Trophoblast cell (in vitro differentiated cells and primary cell): ENCODE measurements around the gene MARS1.

Experiments used
- DNase-seq, 2 donors: peaks; one replicate each; pipeline ENCODE4 v3.0.0-alpha.2; 2016
- H2AFZ ChIP-seq: 2 replicates; pipeline ENCODE4 v1.6.1; 2013; ENCODE audit warnings: low read length, moderate library complexity, mild to moderate bottlenecking; ENCODE audit not compliant: insufficient read depth, poor library complexity
- H2AK5ac ChIP-seq: 2 replicates; pipeline ENCODE4 v1.6.1; 2013; ENCODE audit warnings: mild to moderate bottlenecking, low read length
- H2BK120ac ChIP-seq: 2 replicates; pipeline ENCODE4 v1.6.1; 2013; ENCODE audit warnings: low read length, mild to moderate bottlenecking, moderate library complexity; ENCODE audit not compliant: insufficient read depth, poor library complexity
- H2BK12ac ChIP-seq: 2 replicates; pipeline ENCODE4 v1.6.1; 2013; ENCODE audit warnings: mild to moderate bottlenecking, low read length, moderate library complexity
- H2BK5ac ChIP-seq: 2 replicates; pipeline ENCODE4 v1.6.1; 2013; ENCODE audit warnings: low read length, low read depth, moderate library complexity, mild to moderate bottlenecking; ENCODE audit not compliant: poor library complexity
- H3K14ac ChIP-seq: 2 replicates; pipeline ENCODE4 v1.6.1; 2013; ENCODE audit warnings: mild to moderate bottlenecking, low read length
- H3K18ac ChIP-seq: 2 replicates; pipeline ENCODE4 v1.6.1; 2013; ENCODE audit warnings: mild to moderate bottlenecking, low read length
- H3K23ac ChIP-seq: 2 replicates; pipeline ENCODE4 v1.6.1; 2013; ENCODE audit warnings: low read length
- H3K27ac ChIP-seq: 2 replicates; pipeline ENCODE4 v1.5.1; 2013; ENCODE audit warnings: low read depth, mild to moderate bottlenecking, inconsistent platforms, low read length, moderate library complexity
- H3K27me3 ChIP-seq: 2 replicates; pipeline ENCODE4 v1.6.1; 2013; ENCODE audit warnings: inconsistent platforms, mild to moderate bottlenecking, low read length, moderate library complexity; ENCODE audit not compliant: insufficient read depth
- H3K36me3 ChIP-seq, 2 experiments: 1 replicate in 1 of 2; 2 replicates in 1 of 2; pipeline ENCODE4 v1.6.1; 2013; ENCODE audit warnings: low read length in 2 of 2, mild to moderate bottlenecking in 2 of 2, moderate library complexity in 1 of 2; ENCODE audit not compliant: insufficient read depth in 2 of 2, control insufficient read depth in 1 of 2
- H3K4ac ChIP-seq: 2 replicates; pipeline ENCODE4 v1.6.1; 2013; ENCODE audit warnings: low read depth, mild to moderate bottlenecking, low read length, moderate library complexity
- H3K4me1 ChIP-seq, 2 experiments: 1 replicate in 1 of 2; 2 replicates in 1 of 2; pipeline ENCODE4 v1.6.1; 2013; ENCODE audit warnings: low read length in 2 of 2, mild to moderate bottlenecking in 2 of 2, moderate library complexity in 1 of 2; ENCODE audit not compliant: insufficient read depth in 2 of 2, control insufficient read depth in 1 of 2
- H3K4me2 ChIP-seq: 2 replicates; pipeline ENCODE4 v1.6.1; 2013; ENCODE audit warnings: inconsistent platforms, mild to moderate bottlenecking, low read length, moderate library complexity
- H3K4me3 ChIP-seq: 2 replicates; pipeline ENCODE4 v1.5.1; 2013; ENCODE audit warnings: mild to moderate bottlenecking, low read depth, low read length, inconsistent platforms
- H3K79me1 ChIP-seq: one replicate; pipeline ENCODE4 v1.6.1; 2013; ENCODE audit warnings: low read length
- H3K79me2 ChIP-seq: 2 replicates; pipeline ENCODE4 v1.6.1; 2013; ENCODE audit warnings: low read length, mild to moderate bottlenecking; ENCODE audit not compliant: control insufficient read depth, insufficient read depth, poor library complexity
- H3K9ac ChIP-seq: 2 replicates; pipeline ENCODE4 v1.6.1; 2013; ENCODE audit warnings: mild to moderate bottlenecking, low read length
- H3K9me3 ChIP-seq: 2 replicates; pipeline ENCODE4 v1.6.1; 2013; ENCODE audit warnings: low read depth, mild to moderate bottlenecking, control low read depth, inconsistent platforms, low read length; ENCODE audit not compliant: insufficient read depth
- H4K12ac ChIP-seq: 2 replicates; pipeline ENCODE4 v1.6.1; 2013; ENCODE audit warnings: low read depth, mild to moderate bottlenecking, low read length, moderate library complexity
- H4K8ac ChIP-seq: 2 replicates; pipeline ENCODE4 v1.6.1; 2013; ENCODE audit warnings: low read depth, mild to moderate bottlenecking, low read length, moderate library complexity
- H4K91ac ChIP-seq: one replicate; pipeline ENCODE4 v1.6.1; 2013; ENCODE audit warnings: low read depth, mild to moderate bottlenecking, low read length, moderate library complexity
- WGBS: extraction: QIAGEN DNeasy Blood & Tissue Kit; methylation state at CpG from one replicate; pipeline ENCODE4 v1.1.7; 2013; ENCODE audit warnings: missing lambda C conversion rate; ENCODE audit not compliant: insufficient read length, insufficient coverage; ENCODE audit errors: extremely low coverage; 5-methylcytosine and 5-hydroxymethylcytosine counted together

The MARS1 gene

GRCh38 chr12:57520053-57520818 is 32.4 kb downstream of the MARS1 start, which contains the start of gene DDIT3:
TSS of gene DDIT3 (minus strand) at chr12:57520514. CDS start at chr12:57517406, 3,108 bp downstream.
- peak within 1 kb of the TSS; percentile 89 for H3K4me2 ChIP-seq
- H3K79me2 ChIP-seq, result peaks cover 23% of the 10 kb centered on the region
- peak within 1 kb of the TSS; percentile 71 for H4K12ac ChIP-seq
- peak within 1 kb of the TSS; percentile 85 for H2BK5ac ChIP-seq
- peak within 1 kb of the TSS; percentile 98 for H3K27ac ChIP-seq
- H2AFZ ChIP-seq, result peak within 1 kb of the TSS; percentile 63
- peak within 1 kb of the TSS; percentile 84 for H3K4me3 ChIP-seq
- peaks cover 22 to 31% of the 10 kb centered on the region in 2 experiments for H3K4me1 ChIP-seq
- H4K91ac ChIP-seq, result peak within 1 kb of the TSS; percentile 80
- no peak within 1 kb of the TSS for H3K23ac ChIP-seq
- H3K79me1 ChIP-seq, result peaks cover 33% of the 10 kb centered on the region
- peak; percentile 99 for DNase-seq
- H3K27me3 ChIP-seq, result no peaks in the 10 kb centered on the region
- peak within 1 kb of the TSS; percentile 60 for H2AK5ac ChIP-seq
- H3K36me3 ChIP-seq, result peaks cover 25 to 38% of the 10 kb centered on the region in 2 experiments
- WGBS, result no CpG with 5 or more reads among the region's 52 CpGs
- no peaks in the 10 kb centered on the region for H3K9me3 ChIP-seq
- peak within 1 kb of the TSS; percentile 92 for H4K8ac ChIP-seq
- peak within 1 kb of the TSS; percentile 87 for H3K14ac ChIP-seq
- H3K18ac ChIP-seq, result peak within 1 kb of the TSS; percentile 81
- H3K4ac ChIP-seq, result peak within 1 kb of the TSS; percentile 76
- H2BK12ac ChIP-seq, result peak within 1 kb of the TSS; percentile 5
- H3K9ac ChIP-seq, result peak within 1 kb of the TSS; percentile 92
- H2BK120ac ChIP-seq, result peak within 1 kb of the TSS; percentile 75

DNA sequence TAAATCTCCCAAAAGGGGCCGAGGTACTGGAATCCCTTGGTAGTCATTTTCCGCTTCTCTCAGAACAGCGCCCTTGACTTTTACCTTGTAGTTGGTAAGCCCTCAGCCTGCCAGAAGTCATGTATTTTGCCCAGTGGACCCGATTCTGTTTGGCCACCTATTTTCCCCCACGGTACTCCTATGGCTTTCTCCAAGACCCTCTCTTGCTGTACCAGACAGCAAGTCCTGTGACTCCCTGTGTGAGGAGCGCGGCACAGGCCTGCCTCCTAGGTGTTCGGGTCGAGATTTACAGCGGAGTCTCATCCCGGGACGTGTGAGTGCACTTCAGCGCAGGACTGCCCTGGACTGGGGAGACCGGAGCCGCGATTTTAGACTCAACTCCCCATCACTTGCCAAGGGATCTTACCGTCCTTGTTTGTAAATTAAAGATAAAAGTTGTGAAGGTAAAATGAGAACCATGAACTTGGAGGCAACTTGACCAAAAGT is 33.7 kb downstream of the MARS1 start:
- H4K8ac ChIP-seq, result peak overlapping the region; percentile 35
- no peak overlapping the region for H2AK5ac ChIP-seq
- peak overlapping the region; percentile 4 for H3K14ac ChIP-seq
- H3K4me1 ChIP-seq, result peaks cover 22 to 31% of the 10 kb centered on the region in 2 experiments
- peak overlapping the region; percentile 39 for H2BK120ac ChIP-seq
- H3K4me3 ChIP-seq, result no peak overlapping the region
- H3K4me2 ChIP-seq, result peak overlapping the region; percentile 84
- H3K9ac ChIP-seq, result no peak overlapping the region
- H3K27ac ChIP-seq, result peak overlapping the region; percentile 98
- no peak overlapping the region for H3K23ac ChIP-seq
- peak overlapping the region; percentile 19 for H2BK5ac ChIP-seq
- peak overlapping the region; percentile 32 for H4K91ac ChIP-seq
- no peak overlapping the region for H3K4ac ChIP-seq
- H3K79me1 ChIP-seq, result peaks cover 33% of the 10 kb centered on the region
- H2AFZ ChIP-seq, result no peak overlapping the region
- no CpG with 5 or more reads among the region's 17 CpGs for WGBS
- peak overlapping the region; percentile 5 for H2BK12ac ChIP-seq
- H3K36me3 ChIP-seq, result peaks cover 31 to 41% of the 10 kb centered on the region in 2 experiments
- DNase-seq, result no peak
- no peaks in the 10 kb centered on the region for H3K27me3 ChIP-seq
- peaks cover 23% of the 10 kb centered on the region for H3K79me2 ChIP-seq
- H4K12ac ChIP-seq, result peak overlapping the region; percentile 12
- no peaks in the 10 kb centered on the region for H3K9me3 ChIP-seq
- H3K18ac ChIP-seq, result no peak overlapping the region

DNA sequence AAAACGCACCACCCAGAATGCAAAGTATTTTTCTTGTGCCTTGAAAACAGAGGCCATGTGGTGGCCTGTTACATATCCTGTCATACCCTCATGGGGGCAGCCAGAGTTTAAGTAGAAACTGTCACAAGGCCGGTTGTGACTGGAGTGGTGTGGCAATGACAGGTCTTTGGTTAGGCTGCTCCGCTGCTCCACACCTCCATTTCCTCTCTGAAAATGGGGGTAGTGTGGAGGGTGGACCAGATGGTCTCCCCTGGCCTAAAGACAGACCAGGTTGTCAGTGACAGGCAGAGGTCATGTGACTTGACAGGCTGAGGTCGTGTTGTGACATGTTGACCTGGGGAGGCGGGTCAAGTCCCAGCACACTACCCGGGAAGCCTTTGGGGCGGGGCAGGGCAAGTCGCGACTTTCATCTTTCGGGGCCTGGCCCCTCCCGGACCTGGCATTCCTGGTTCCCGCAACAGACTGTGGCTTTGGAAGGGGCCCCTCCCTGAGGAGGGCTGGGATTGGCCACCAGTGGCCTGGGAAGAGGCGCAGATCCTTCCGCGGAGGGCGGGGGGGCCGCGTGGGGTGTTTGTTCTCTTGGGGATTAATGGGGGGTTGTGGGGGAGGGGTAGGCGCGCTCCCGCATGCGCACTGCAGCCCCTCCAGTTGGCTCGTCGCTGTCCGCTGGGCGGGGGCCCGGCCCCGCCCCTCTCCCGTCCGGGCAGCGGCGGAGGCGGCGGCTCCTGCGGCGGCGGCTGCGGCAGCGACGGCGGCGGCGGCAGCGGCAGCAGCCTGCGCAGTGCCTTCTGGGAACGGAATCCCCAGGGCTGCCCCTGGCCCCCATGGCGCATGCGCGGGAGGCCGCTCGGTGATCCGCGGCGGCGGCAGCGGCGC is 34.4 kb downstream of the MARS1 start, which contains the start of gene MBD6:
Gene MBD6, plus strand, starts transcription at position 814 of the 876 bp plus-strand sequence. CDS start 1,480 bp downstream, outside the sequence.
- peak within 1 kb of the TSS; percentile 91 for H4K91ac ChIP-seq
- H4K12ac ChIP-seq, result peak within 1 kb of the TSS; percentile 79
- no peak within 1 kb of the TSS for H3K23ac ChIP-seq
- peaks cover 23% of the 10 kb centered on the region for H3K79me2 ChIP-seq
- H3K4ac ChIP-seq, result peak within 1 kb of the TSS; percentile 80
- peak within 1 kb of the TSS; percentile 80 for H4K8ac ChIP-seq
- no CpG with 5 or more reads among the region's 57 CpGs for WGBS
- H3K9me3 ChIP-seq, result no peaks in the 10 kb centered on the region
- peak within 1 kb of the TSS; percentile 60 for H2AK5ac ChIP-seq
- peaks cover 33% of the 10 kb centered on the region for H3K79me1 ChIP-seq
- H3K27me3 ChIP-seq, result no peaks in the 10 kb centered on the region
- peak within 1 kb of the TSS; percentile 87 for H3K14ac ChIP-seq
- H3K36me3 ChIP-seq, result peaks cover 31 to 41% of the 10 kb centered on the region in 2 experiments
- peak within 1 kb of the TSS; percentile 85 for H3K4me3 ChIP-seq
- peak within 1 kb of the TSS; percentile 67 for H3K9ac ChIP-seq
- peak within 1 kb of the TSS; percentile 98 for H3K27ac ChIP-seq
- H2AFZ ChIP-seq, result peak within 1 kb of the TSS; percentile 69
- peaks cover 22 to 30% of the 10 kb centered on the region in 2 experiments for H3K4me1 ChIP-seq
- H2BK5ac ChIP-seq, result peak within 1 kb of the TSS; percentile 85
- DNase-seq, result peak; percentile 88 to 91
- H2BK12ac ChIP-seq, result peak within 1 kb of the TSS; percentile 92
- H3K18ac ChIP-seq, result peak within 1 kb of the TSS; percentile 80
- peak within 1 kb of the TSS; percentile 84 for H3K4me2 ChIP-seq
- peak within 1 kb of the TSS; percentile 76 for H2BK120ac ChIP-seq
